Neural cell (in vitro differentiated cells): ENCODE results near the gene RPL38.

ENCODE experiments used
- CTCF ChIP-seq: fragments of 450-650 bp; IDR thresholded peaks from 2 replicates; pipeline ENCODE4 v1.5.1; 2014; ENCODE audit warnings: antibody characterized with exemption, mild to moderate bottlenecking, moderate library complexity; ENCODE audit not compliant: poor library complexity, severe bottlenecking
- EZH2 ChIP-seq: fragments of 200-600, 300-800 bp; shearing (Covaris generic), sonication (generic); IDR thresholded peaks from 2 replicates; pipeline ENCODE4 v1.6.1; 2014; ENCODE audit warnings: antibody characterized with exemption, low read length, borderline replicate concordance, mild to moderate bottlenecking; ENCODE audit not compliant: insufficient read depth, poor library complexity, severe bottlenecking
- MXI1 ChIP-seq: fragments of 450-650 bp; conservative IDR thresholded peaks from 2 replicates; pipeline ENCODE4 v1.6.1; 2014; ENCODE audit warnings: antibody characterized with exemption, mild to moderate bottlenecking; ENCODE audit not compliant: poor library complexity, severe bottlenecking
- POLR2AphosphoS5 ChIP-seq: IDR thresholded peaks from 2 replicates; pipeline ENCODE4 v1.6.1; 2012
- RAD21 ChIP-seq: fragments of 450-650 bp; conservative IDR thresholded peaks from 2 replicates; pipeline ENCODE4 v1.6.1; 2014; ENCODE audit warnings: antibody characterized with exemption, mild to moderate bottlenecking, moderate library complexity
- REST ChIP-seq: IDR thresholded peaks from 2 replicates; pipeline ENCODE4 v1.6.1; 2012; ENCODE audit warnings: borderline replicate concordance
- TAF1 ChIP-seq: IDR thresholded peaks from 2 replicates; pipeline ENCODE4 v1.6.1; 2012; ENCODE audit warnings: low read depth

GRCh38 chr17:74194682-74195081 is 8.8 kb upstream of the RPL38 start:
- no peak for TF ChIP-seq CTCF
- TF ChIP-seq EZH2: no peak
- TF ChIP-seq TAF1: no peak
- no peak for TF ChIP-seq RAD21
- TF ChIP-seq POLR2AphosphoS5: no peak
- TF ChIP-seq MXI1: no peak
- TF ChIP-seq REST: no peak
